Right lobe of liver (tissue), 6 donors: ENCODE measurements around the gene ARID4B. TPM values are rescaled to one million over a fixed set of nuclear protein-coding genes. Genes with fewer than 3 reads are reported as not detected.

Experiments used
- ATAC-seq, 4 donors: fragments of 200-7000 bp; cut with Tn5 transposase; one replicate each; pipeline ENCODE4 v1.9.1; 2020; ENCODE audit warnings: mild to moderate bottlenecking in 4 of 4, moderate library complexity in 4 of 4
- DNase-seq, 3 donors: peaks; one replicate each; pipeline ENCODE4 v3.0.0-alpha.2; 2020
- H3K27ac ChIP-seq, 3 donors: fragments of 200-600 bp; one replicate each; pipeline ENCODE4 v1.8.0; 2022
- H3K27me3 ChIP-seq, 2 donors: fragments of 200-600 bp; one replicate each; pipeline ENCODE4 v1.8.0; 2022
- H3K36me3 ChIP-seq, 4 donors: fragments of 200-600 bp; sonication (generic) in 1 of 4; one replicate each; pipeline versions ENCODE4 v1.5.1 to v1.8.0; 2017 to 2022; ENCODE audit warnings: control low read depth in 1 of 4
- H3K4me1 ChIP-seq, 4 donors: fragments of 200-600 bp; sonication (generic) in 1 of 4; one replicate each; pipeline versions ENCODE4 v1.5.1 to v1.8.0; 2017 to 2022; ENCODE audit warnings: control low read depth in 1 of 4
- H3K4me3 ChIP-seq, 3 donors: fragments of 200-600 bp; one replicate each; pipeline ENCODE4 v1.8.0; 2022
- H3K9me3 ChIP-seq, 4 donors: fragments of 200-600 bp; sonication (generic) in 1 of 4; one replicate each; pipeline versions ENCODE4 v1.5.1 to v1.8.0; 2017 to 2022; ENCODE audit warnings: control low read depth in 1 of 4
- POLR2A ChIP-seq: fragments of 450-650 bp; IDR thresholded peaks from one replicate; pipeline ENCODE4 v1.6.1; 2017; ENCODE audit warnings: antibody characterized with exemption, mild to moderate bottlenecking
- WGBS: methylation state at CpG from one replicate; pipeline ENCODE4 v1.1.6; 2018; ENCODE audit warnings: low coverage, low lambda C conversion rate; ENCODE audit not compliant: insufficient coverage; ENCODE audit errors: missing lambda C conversion rate; 5-methylcytosine and 5-hydroxymethylcytosine counted together
- intact Hi-C, 2 donors: fragments of 100-400 bp; cut with DNase I; formaldehyde crosslinking; loops; one replicate each; pipeline versions ENCODE4 v1.11.2 to v1.14.1; 2022
- total RNA-seq, 6 experiments: library from RNA; depleted of rRNA in 2 of 6; stranded (reverse); fragments of >200 nt in 2 of 6; fragmentation: NEBNext Ultra II Directional in 3 of 6; extraction: Animal tissue kit (Norgen Biotek cat#: 25700) in 3 of 6; gene quantifications; one replicate each; pipeline versions ENCODE4 v1.1.0 to v1.2.4, GENCODE V29; 2016 to 2023
- TF ChIP-seq, protein P1 (sequence below), 4 donors: fragments of 200-600 bp in 3 of 4; fragments of 450-650 bp in 1 of 4; IDR thresholded peaks; one replicate each; pipeline versions ENCODE4 v1.5.1 to v1.8.0; 2016 to 2022; ENCODE audit warnings: antibody characterized with exemption in 4 of 4, mild to moderate bottlenecking in 2 of 4
- donor health status: DM: no; HTN: yes; CAD: no.
- donor health status: DM: no; HTN: no; CAD: no.
- donor health status: DM: no; HTN: no; CAD: no.
- donor health status: DM: no; HTN: yes; CAD: no.
- donor health status: DM: no; HTN: yes; CAD: no.

Gene ARID4B
- total RNA-seq, 6 experiments from 2014 or later: 8.0 to 16.2 (median 11.4) TPM

- DNase-seq (peak; percentile 53 to 68 (median 61)), ATAC-seq (peak in 2 of 4 donors; percentile 0 to 5)
- TF ChIP-seq, protein P1, sequence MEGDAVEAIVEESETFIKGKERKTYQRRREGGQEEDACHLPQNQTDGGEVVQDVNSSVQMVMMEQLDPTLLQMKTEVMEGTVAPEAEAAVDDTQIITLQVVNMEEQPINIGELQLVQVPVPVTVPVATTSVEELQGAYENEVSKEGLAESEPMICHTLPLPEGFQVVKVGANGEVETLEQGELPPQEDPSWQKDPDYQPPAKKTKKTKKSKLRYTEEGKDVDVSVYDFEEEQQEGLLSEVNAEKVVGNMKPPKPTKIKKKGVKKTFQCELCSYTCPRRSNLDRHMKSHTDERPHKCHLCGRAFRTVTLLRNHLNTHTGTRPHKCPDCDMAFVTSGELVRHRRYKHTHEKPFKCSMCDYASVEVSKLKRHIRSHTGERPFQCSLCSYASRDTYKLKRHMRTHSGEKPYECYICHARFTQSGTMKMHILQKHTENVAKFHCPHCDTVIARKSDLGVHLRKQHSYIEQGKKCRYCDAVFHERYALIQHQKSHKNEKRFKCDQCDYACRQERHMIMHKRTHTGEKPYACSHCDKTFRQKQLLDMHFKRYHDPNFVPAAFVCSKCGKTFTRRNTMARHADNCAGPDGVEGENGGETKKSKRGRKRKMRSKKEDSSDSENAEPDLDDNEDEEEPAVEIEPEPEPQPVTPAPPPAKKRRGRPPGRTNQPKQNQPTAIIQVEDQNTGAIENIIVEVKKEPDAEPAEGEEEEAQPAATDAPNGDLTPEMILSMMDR (IDR thresholded peaks at IDR 0.05): no peak
- no peak for TF ChIP-seq POLR2A
- Histone ChIP-seq H3K27me3 (no peaks in the 10 kb centered on the region), H3K9me3 (no peaks in the 10 kb centered on the region), H3K4me1 (peaks cover 0 to 43% (median 10%) of the 10 kb centered on the region in 4 donors), H3K36me3 (no peaks in the 10 kb centered on the region), H3K4me3 (peak overlapping the region; percentile 79 to 86 (median 84)), H3K27ac (peak overlapping the region; percentile 93 to 97 (median 94))
- 0% methylated on average over 20 of the region's 78 CpGs for WGBS
- intact Hi-C loops: no loop called here
Observed at GRCh38 chr1:235326719-235327558, 1.0 kb downstream of the ARID4B start.

- Histone ChIP-seq H3K4me1 (peaks cover 0 to 38% (median 10%) of the 10 kb centered on the region in 4 donors), H3K27me3 (no peaks in the 10 kb centered on the region), H3K4me3 (peak overlapping the region in 2 of 3 donors; percentile 79 to 86), H3K27ac (peak overlapping the region in 1 of 3 donors; percentile 93), H3K9me3 (no peaks in the 10 kb centered on the region), H3K36me3 (no peaks in the 10 kb centered on the region)
- no peak for ATAC-seq
- TF ChIP-seq, protein P1 (IDR thresholded peaks at IDR 0.05): no peak
- no peak for TF ChIP-seq POLR2A
- WGBS: 6% methylated on average over 2 of the region's 2 CpGs
- intact Hi-C loops: no loop called here
- no peak for DNase-seq
Observed at GRCh38 chr1:235325854-235326253, 2.1 kb downstream of the ARID4B start.

DNA sequence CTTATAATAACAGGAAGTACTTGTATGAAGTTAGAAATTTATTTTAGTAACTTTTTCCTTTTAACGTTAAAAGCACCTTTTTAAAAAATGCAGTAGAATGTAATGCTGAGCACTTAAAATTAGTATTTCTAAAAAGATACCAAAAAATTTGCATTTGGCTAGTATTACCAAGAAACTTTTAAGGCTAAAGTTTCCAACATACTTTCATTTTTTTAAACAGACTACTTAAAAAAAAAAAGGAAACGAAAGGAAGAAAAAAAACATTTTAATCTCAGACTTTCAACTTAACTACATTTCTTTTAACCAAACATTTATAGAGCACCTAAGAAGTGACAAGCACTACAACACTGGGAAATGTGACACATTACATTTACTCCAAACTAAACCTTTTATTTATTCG lies 2.8 kb downstream of the ARID4B start:
- DNase-seq (no peak), ATAC-seq (no peak)
- Histone ChIP-seq H3K4me3 (no peak overlapping the region), H3K36me3 (no peaks in the 10 kb centered on the region), H3K4me1 (peaks cover 0 to 31% (median 10%) of the 10 kb centered on the region in 4 donors), H3K27ac (no peak overlapping the region), H3K9me3 (no peaks in the 10 kb centered on the region), H3K27me3 (no peaks in the 10 kb centered on the region)
- 8% methylated on average over 3 of the region's 3 CpGs for WGBS
- intact Hi-C loops: no loop called here
- no peak for TF ChIP-seq POLR2A
- TF ChIP-seq, protein P1 (IDR thresholded peaks at IDR 0.05): no peak

- DNase-seq: no peak
- ATAC-seq: no peak
- Histone ChIP-seq H3K4me1 (peaks cover 0 to 22% (median 7%) of the 10 kb centered on the region in 4 donors), H3K36me3 (no peaks in the 10 kb centered on the region), H3K4me3 (no peak overlapping the region), H3K27me3 (no peaks in the 10 kb centered on the region), H3K27ac (no peak overlapping the region), H3K9me3 (no peaks in the 10 kb centered on the region)
- TF ChIP-seq, protein P1 (IDR thresholded peaks at IDR 0.05): no peak
- no peak for TF ChIP-seq POLR2A
- 88% methylated on average over 5 of the region's 5 CpGs for WGBS
- intact Hi-C loops: no loop called here
Observed at GRCh38 chr1:235324296-235324695, 3.7 kb downstream of the ARID4B start.
